GM12878 (cell line): Measurements from ENCODE around the gene FBXL19. TPM values are rescaled to one million over a fixed set of nuclear protein-coding genes. Genes with fewer than 3 reads are reported as not detected.
A peak's percentile ranks its signal among the peaks of the same experiment; 100 is the strongest.

ENCODE experiments used
- ATAC-seq: fragments of 200-7000 bp; cut with Tn5 transposase; 3 replicates; pipeline ENCODE4 v1.9.1; 2020; ENCODE audit warnings: mild to moderate bottlenecking, moderate library complexity
- BruUV-seq: library from RNA; stranded (reverse); fragments of 400-500 nt; replicated peaks from 2 replicates; lab custom pipeline; 2021; lab: Mats Ljungman, UMichigan
- CTCF ChIA-PET: fragments of 300-600 bp; sonication (Branson Sonifier 250); formaldehyde crosslinking; extraction: SDS; loops from one replicate; lab custom pipeline; 2021; ENCODE audit warnings: inconsistent platforms; lab: Yijun Ruan, JAX
- POLR2A ChIA-PET: fragments of 350-600 bp; formaldehyde crosslinking; extraction: SDS; loops from one replicate; lab custom pipeline; 2021; ENCODE audit warnings: inconsistent platforms; lab: Charles Lee
- RAD21 ChIA-PET: fragments of 300-600 bp; sonication (Branson Sonifier 250); formaldehyde crosslinking; loops from one replicate; lab custom pipeline; 2023; ENCODE audit warnings: antibody characterized with exemption; ENCODE audit not compliant: unreplicated experiment; lab: Charles Lee
- SMC1A ChIA-PET: fragments of 300-600 bp; sonication (Branson Sonifier 250); formaldehyde crosslinking; loops from one replicate; lab custom pipeline; 2023; ENCODE audit not compliant: unreplicated experiment, uncharacterized antibody; lab: Charles Lee
- DNase-seq: peaks from one replicate; pipeline ENCODE4 v3.0.0-alpha.2; 2011; ENCODE audit warnings: low read depth, low spot score
- FAIRE-seq: peaks from 3 replicates; lab custom pipeline; 2011; peaks lifted over from hg19 to GRCh38; lab: Jason Lieb, UNC
- H2AFZ ChIP-seq: 2 replicates; pipeline ENCODE4 v1.6.0; 2011; ENCODE audit warnings: low read depth, low read length, control low read depth; ENCODE audit not compliant: control insufficient read depth
- H3K27ac ChIP-seq: 2 replicates; pipeline ENCODE4 v1.5.1; 2011; ENCODE audit warnings: control low read depth; ENCODE audit not compliant: control insufficient read depth, insufficient read depth
- H3K27me3 ChIP-seq, 2 experiments: replicated peaks in 1 of 2; 2 replicates each; pipeline versions ENCODE4 v1.6.0 to v1.6.1; 2011; ENCODE audit warnings: low read length in 1 of 2; ENCODE audit not compliant: control insufficient read depth in 2 of 2, insufficient read depth in 2 of 2
- H3K36me3 ChIP-seq, 2 experiments: 2 replicates each; pipeline ENCODE4 v1.5.1; 2011; ENCODE audit warnings: low read length in 1 of 2; ENCODE audit not compliant: control insufficient read depth in 2 of 2, insufficient read depth in 2 of 2
- H3K4me1 ChIP-seq: 2 replicates; pipeline ENCODE4 v1.6.1; 2011; ENCODE audit warnings: mild to moderate bottlenecking, low read length, moderate library complexity, mixed read lengths; ENCODE audit not compliant: control insufficient read depth, insufficient read depth
- H3K4me2 ChIP-seq: 2 replicates; pipeline ENCODE4 v1.6.0; 2011; ENCODE audit warnings: control low read depth; ENCODE audit not compliant: control insufficient read depth, insufficient read depth
- H3K4me3 ChIP-seq: fragments of 200-600 bp; sonication (generic); 2 replicates; pipeline ENCODE4 v1.5.1; 2016
- H3K79me2 ChIP-seq: 2 replicates; pipeline ENCODE4 v1.6.0; 2011; ENCODE audit warnings: low read length; ENCODE audit not compliant: control insufficient read depth, insufficient read depth
- H3K9ac ChIP-seq: 2 replicates; pipeline ENCODE4 v1.8.0; 2011; ENCODE audit warnings: low read length, control low read depth, mixed read lengths; ENCODE audit not compliant: control insufficient read depth, insufficient read depth
- H3K9me3 ChIP-seq: replicated peaks from 3 replicates; pipeline ENCODE4 v1.5.1; 2011; ENCODE audit warnings: mild to moderate bottlenecking, low read length; ENCODE audit not compliant: control insufficient read depth, insufficient read depth
- H4K20me1 ChIP-seq: 2 replicates; pipeline ENCODE4 v1.6.0; 2011; ENCODE audit not compliant: control insufficient read depth, insufficient read depth
- BMI1 ChIP-seq: fragments of 450-650 bp; IDR thresholded peaks from 2 replicates; pipeline ENCODE4 v1.6.1; 2016; ENCODE audit warnings: mild to moderate bottlenecking, moderate library complexity, borderline replicate concordance
- IKZF1 ChIP-seq: fragments of 450-650 bp; conservative IDR thresholded peaks from 2 replicates; pipeline ENCODE4 v1.6.1; 2017; ENCODE audit warnings: antibody characterized with exemption, mild to moderate bottlenecking
- NR2F1 ChIP-seq: fragments of 450-650 bp; conservative IDR thresholded peaks from 2 replicates; pipeline ENCODE4 v1.6.1; 2017; ENCODE audit warnings: mild to moderate bottlenecking
- PBX3 ChIP-seq: IDR thresholded peaks from 2 replicates; pipeline ENCODE4 v1.6.1; 2011; ENCODE audit warnings: mild to moderate bottlenecking, low read depth, low read length, moderate library complexity; ENCODE audit not compliant: insufficient replicate concordance
- PKNOX1 ChIP-seq: fragments of 450-650 bp; IDR thresholded peaks from 2 replicates; pipeline ENCODE4 v1.6.1; 2016; ENCODE audit warnings: mild to moderate bottlenecking
- SP1 ChIP-seq: IDR thresholded peaks from one replicate; pipeline ENCODE4 v1.6.1; 2011; ENCODE audit warnings: low read depth, low read length
- YBX1 ChIP-seq: fragments of 450-650 bp; IDR thresholded peaks from 2 replicates; pipeline ENCODE4 v1.6.1; 2016; ENCODE audit warnings: antibody characterized with exemption
- ZSCAN29 ChIP-seq: fragments of 450-650 bp; IDR thresholded peaks from 2 replicates; pipeline ENCODE4 v1.6.1; 2017; ENCODE audit warnings: mild to moderate bottlenecking, moderate library complexity
- WGBS: methylation state at CpG from one replicate; pipeline ENCODE4 v1.1.6; 2016; ENCODE audit warnings: low lambda C conversion rate; ENCODE audit not compliant: insufficient replicate concordance, insufficient coverage; ENCODE audit errors: missing lambda C conversion rate; 5-methylcytosine and 5-hydroxymethylcytosine counted together
- in situ Hi-C: fragments of 300-500 bp; cut with MboI; formaldehyde crosslinking; loops from 9 replicates; pipeline ENCODE4 v1.14.3; 2018; ENCODE audit warnings: mixed read lengths
- intact Hi-C: fragments of 100-400 bp; cut with micrococcal nuclease; formaldehyde crosslinking; loops from one replicate; pipeline ENCODE4 v1.14.2; 2022; ENCODE audit not compliant: unreplicated experiment
- polyA plus RNA-seq, 11 experiments: library from polyadenylated mRNA; depleted of rRNA in 4 of 11; unstranded in 6 of 11; stranded (reverse) in 5 of 11; fragments of >200 nt; fragmentation: Nextera tagmentation in 4 of 11; fragmentation: Illumina TruSeq in 1 of 11; extraction: Ambion mirVana in 4 of 11; extraction: Trizol in 1 of 11; gene quantifications; 1 replicate in 1 of 11; 2 replicates in 10 of 11; pipeline versions ENCODE4 v1.2.1 to v1.2.3, GENCODE V29; 2011 to 2016; ENCODE audit warnings: inconsistent platforms in 2 of 11, missing spikeins in 2 of 11, low read depth in 1 of 11
- total RNA-seq, 4 experiments: library from RNA; depleted of rRNA in 3 of 4; stranded (reverse); fragments of >200 nt in 3 of 4; fragmentation: Illumina TruSeq in 1 of 4; extraction: Trizol in 1 of 4; gene quantifications; 2 replicates each; pipeline versions ENCODE4 v1.2.1 to v1.2.3, GENCODE V29; 2013 to 2021

The FBXL19 gene
- total and polyA plus RNA-seq, 10 of the 15 experiments (the other 5 are each of a cell fraction or from before 2014, with no cell fraction given) = 0.02 to 32.1 (median 6.8) TPM; not detected in 1

GRCh38 chr16:30946671-30947540, 23.5 kb downstream of the FBXL19 start (continued):
- TF ChIP-seq IKZF1 = no peak

GRCh38 chr16:30947541-30947858, 24.1 kb downstream of the FBXL19 start:
- no peak for FAIRE-seq
- H3K4me2 ChIP-seq = no peak overlapping the region

GRCh38 chr16:30947859-30948666, 24.7 kb downstream of the FBXL19 start:
- no peaks in the 10 kb centered on the region for H3K9me3 ChIP-seq
- H3K4me2 ChIP-seq = peak overlapping the region; percentile 77
- ChIA-PET SMC1A (no interaction called here), RAD21 (interaction anchor here (0.6 kb wide), 1 partner anchor 169 kb away, joined by 3 read pairs; the partner anchor contains the start of gene KAT8), CTCF (no interaction called here), POLR2A (no interaction called here)
- H3K27ac ChIP-seq = no peak overlapping the region; the same call in 1 of the 2 replicates
- no peak overlapping the region for H2AFZ ChIP-seq
- H3K36me3 ChIP-seq = 0 out of 4 replicates have a peak, but pooled peaks cover 1 to 5% of the 10 kb centered on the region in 2 experiments
- TF ChIP-seq YBX1 (no peak), PBX3 (peak; percentile 92), ZSCAN29 (no peak), PKNOX1 (peak; percentile 96), SP1 (peak; percentile 20), BMI1 (peak; percentile 92)
- no peak overlapping the region; the same call in 1 of the 2 replicates for H3K9ac ChIP-seq
- H4K20me1 ChIP-seq = no peaks in the 10 kb centered on the region
- H3K4me1 ChIP-seq = peaks cover 9% of the 10 kb centered on the region
- 61% methylated on average over 38 of the region's 44 CpGs for WGBS
- peak overlapping the region; percentile 99; the same call in 1 of the 2 replicates for H3K4me3 ChIP-seq
- ATAC-seq (peak; percentile 15), DNase-seq (no peak), FAIRE-seq (no peak)
- in situ Hi-C loops = no loop called here
- BruUV-seq = no TSS peak
- intact Hi-C loops = no loop called here
- peaks cover 19% of the 10 kb centered on the region for H3K79me2 ChIP-seq
- no peaks in the 10 kb centered on the region for H3K27me3 ChIP-seq

More at GRCh38 chr16:30947541-30947858, 24.1 kb downstream of the FBXL19 start:
- SMC1A ChIA-PET = no interaction called here
- Histone ChIP-seq H3K79me2 (peaks cover 19% of the 10 kb centered on the region), H3K27ac (no peak overlapping the region), H3K36me3 (peaks cover 1 to 9% of the 10 kb centered on the region in 2 experiments; a peak in 2 of 4 replicates), H2AFZ (no peak overlapping the region), H3K4me3 (no peak overlapping the region), H3K9ac (no peak overlapping the region), H3K4me1 (peaks cover 9% of the 10 kb centered on the region), H3K27me3 (no peaks in the 10 kb centered on the region), H4K20me1 (no peaks in the 10 kb centered on the region), H3K9me3 (no peaks in the 10 kb centered on the region)
- no TSS peak for BruUV-seq
- ATAC-seq (no peak), DNase-seq (no peak)
- RAD21 ChIA-PET = no interaction called here
- WGBS = 93% methylated on average over 3 of the region's 3 CpGs
- in situ Hi-C loops (no loop called here), intact Hi-C loops (no loop called here)
- no peak for TF ChIP-seq NR2F1
- POLR2A ChIA-PET = no interaction called here
- CTCF ChIA-PET = no interaction called here
